ENCODE measurements around the gene RSPH10B2. TPM values are rescaled to one million over a fixed set of nuclear protein-coding genes. Genes with fewer than 3 reads are reported as not detected.
A peak's percentile ranks its signal among the peaks of the same experiment; 100 is the strongest.

The RSPH10B2 gene
- total and polyA plus RNA-seq, 9 of the 15 experiments (the other 6 are each of a cell fraction or from before 2014, with no cell fraction given): 0.04 to 0.11 (median 0.08) TPM; not detected in 5

- peak; percentile 12 for TF ChIP-seq PRDM10 (IDR thresholded peaks at IDR 0.05; ENCODE audit: partially characterized antibody)
- TF ChIP-seq POU5F1 (IDR thresholded peaks at IDR 0.05; ENCODE audit: borderline replicate concordance, low read depth, low read length, partially characterized antibody): peak; percentile 78
- TF ChIP-seq EP300 (IDR thresholded peaks at IDR 0.05; ENCODE audit: low read length): no peak; the same call in 1 of the 2 replicates
- TF ChIP-seq MBD2 (IDR thresholded peaks at IDR 0.05; ENCODE audit: borderline replicate concordance, low read depth): no peak
- TF ChIP-seq HOMEZ (CRISPR knock-in tag; IDR thresholded peaks at IDR 0.05): no peak
- no peak for TF ChIP-seq MYNN (IDR thresholded peaks at IDR 0.05)
- no peak for TF ChIP-seq MYNN (CRISPR knock-in tag; IDR thresholded peaks at IDR 0.05)
- no peak for TF ChIP-seq GTF2E2 (tag; IDR thresholded peaks at IDR 0.05)
- TF ChIP-seq ZNF445 (CRISPR knock-in tag; IDR thresholded peaks at IDR 0.05; ENCODE audit: low read depth): 0 out of 2 replicates have a peak, but pooled peaks have one; percentile 11
- TF ChIP-seq ZSCAN32 (CRISPR knock-in tag; IDR thresholded peaks at IDR 0.05): no peak
- peak in 1 of 2 experiments; percentile 39; a peak in 1 of 4 replicates for TF ChIP-seq TBL1XR1 (IDR thresholded peaks at IDR 0.05; ENCODE audit: low read length in 2 of 2)
- no peak for TF ChIP-seq CEBPB (tag; IDR thresholded peaks at IDR 0.05)
- no peak for TF ChIP-seq E2F8 (IDR thresholded peaks at IDR 0.05; ENCODE audit: low read depth, partially characterized antibody)
- no peak for TF ChIP-seq COPS2 (conservative IDR thresholded peaks at IDR 0.05)
- no peak for TF ChIP-seq RAD21 (CRISPR knock-in tag; conservative IDR thresholded peaks at IDR 0.05 in 1 of 2, IDR thresholded peaks at IDR 0.05 in 1 of 2)
- TF ChIP-seq ZNF75A (CRISPR knock-in tag; IDR thresholded peaks at IDR 0.05): no peak
- TF ChIP-seq IFI16 (CRISPR knock-in tag; IDR thresholded peaks at IDR 0.05): no peak
- no peak for TF ChIP-seq ZNF436 (CRISPR knock-in tag; IDR thresholded peaks at IDR 0.05)
- TF ChIP-seq TSC22D4 (tag; IDR thresholded peaks at IDR 0.05): no peak
- no peak for TF ChIP-seq ZEB2 (IDR thresholded peaks at IDR 0.05)
- TF ChIP-seq ZFP1 (CRISPR knock-in tag; IDR thresholded peaks at IDR 0.05): no peak
- no peak for TF ChIP-seq ZNF695 (CRISPR knock-in tag; IDR thresholded peaks at IDR 0.05)
Observed at GRCh38 chr7:6706666-6707407, 47.1 kb upstream of the RSPH10B2 start, which contains the start of gene ZNF12 (continued).
